Transverse colon (tissue), 4 donors: ENCODE results near the gene GLS. TPM values are rescaled to one million over a fixed set of nuclear protein-coding genes. Genes with fewer than 3 reads are reported as not detected.

Experiments
- DNase-seq: peaks from one replicate; pipeline ENCODE4 v3.0.0-alpha.2; 2019
- H3K27ac ChIP-seq, 4 donors: fragments of 200-600 bp; sonication (generic); 2 replicates each; pipeline ENCODE4 v1.5.1; 2016 to 2018; ENCODE audit warnings: inconsistent platforms in 4 of 4
- H3K27me3 ChIP-seq: fragments of 200-600 bp; sonication (generic); 2 replicates; pipeline ENCODE4 v1.5.1; 2017; ENCODE audit warnings: inconsistent platforms
- H3K36me3 ChIP-seq, 4 donors: fragments of 200-600 bp; sonication (generic); 2 replicates each; pipeline ENCODE4 v1.5.1; 2017 to 2019; ENCODE audit warnings: inconsistent platforms in 4 of 4
- H3K4me1 ChIP-seq, 4 donors: fragments of 200-600 bp; sonication (generic); 2 replicates each; pipeline ENCODE4 v1.5.1; 2017 to 2020; ENCODE audit warnings: inconsistent platforms in 4 of 4
- H3K4me3 ChIP-seq, 4 donors: fragments of 200-600 bp; sonication (generic); 1 replicate in 1 of 4; 2 replicates in 3 of 4; pipeline versions ENCODE4 v1.5.1 to v1.6.1; 2017 to 2019; ENCODE audit warnings: inconsistent platforms in 4 of 4
- H3K9me3 ChIP-seq, 2 donors: fragments of 200-600 bp; sonication (generic); 2 replicates each; pipeline ENCODE4 v1.5.1; 2017 to 2019; ENCODE audit warnings: inconsistent platforms in 2 of 2
- CTCF ChIP-seq, 5 experiments: fragments of 200-600 bp in 3 of 5; fragments of 450-650 bp in 2 of 5; sonication (generic) in 3 of 5; IDR thresholded peaks; 1 replicate in 2 of 5; 2 replicates in 3 of 5; pipeline ENCODE4 v1.5.1; 2016 to 2017; ENCODE audit warnings: antibody characterized with exemption in 5 of 5, inconsistent platforms in 3 of 5, mild to moderate bottlenecking in 2 of 5, moderate library complexity in 1 of 5
- EP300 ChIP-seq: sonication (generic); formaldehyde crosslinking; IDR thresholded peaks from one replicate; pipeline ENCODE4 v1.6.1; 2017; ENCODE audit warnings: antibody characterized with exemption, low read depth
- POLR2A ChIP-seq: fragments of 450-650 bp; IDR thresholded peaks from one replicate; pipeline ENCODE4 v1.6.1; 2016; ENCODE audit warnings: antibody characterized with exemption, mild to moderate bottlenecking, moderate library complexity
- POLR2AphosphoS5 ChIP-seq, 3 donors: sonication (generic); formaldehyde crosslinking; IDR thresholded peaks; one replicate each; pipeline ENCODE4 v1.6.1; 2016; ENCODE audit warnings: antibody characterized with exemption in 3 of 3
- WGBS, 2 donors: methylation state at CpG; one replicate each; pipeline ENCODE4 v1.1.5; 2018; ENCODE audit warnings: low coverage in 1 of 2; 5-methylcytosine and 5-hydroxymethylcytosine counted together
- in situ Hi-C, 4 donors: fragments of 200-750 bp; cut with MboI; loops; one replicate each; pipeline versions ENCODE4 v1.15.0 to v1.15.1; 2017; ENCODE audit warnings: low sequenced_read_pairs in 3 of 4, low pct_ligation_motif_present in 1 of 4, low pct_unique_long_range_greater_than_20kb in 1 of 4
- intact Hi-C: fragments of 100-400 bp; cut with DNase I; formaldehyde crosslinking; loops from one replicate; pipeline ENCODE4 v1.15.1; 2023; ENCODE audit warnings: low total_unique reads
- total RNA-seq, 4 donors: library from RNA; depleted of rRNA; stranded (reverse); fragments of >200 nt; gene quantifications; one replicate each; pipeline ENCODE4 v1.1.0, GENCODE V29; 2016

The GLS gene
- total RNA-seq, 4 donors from 2014 or later: 58.0 to 141 (median 68.7) TPM

- H3K36me3 ChIP-seq: peaks cover 0 to 26% (median 10%) of the 10 kb centered on the region in 4 donors
- no peaks in the 10 kb centered on the region for H3K9me3 ChIP-seq
- no peak overlapping the region for H3K4me3 ChIP-seq
- in situ Hi-C loops: no loop called here
- H3K27me3 ChIP-seq: no peaks in the 10 kb centered on the region
- no peak for DNase-seq
- peaks cover 0 to 4% (median 1%) of the 10 kb centered on the region in 4 donors for H3K4me1 ChIP-seq
- intact Hi-C loops: no loop called here
- H3K27ac ChIP-seq: no peak overlapping the region
- TF ChIP-seq POLR2A (no peak), CTCF (IDR thresholded peaks at IDR 0.05) (no peak), POLR2AphosphoS5 (IDR thresholded peaks at IDR 0.05) (no peak), EP300 (no peak)
Observed at GRCh38 chr2:190933361-190933760, 52.7 kb downstream of the GLS start.

GRCh38 chr2:190935054-190935453 lies 54.4 kb downstream of the GLS start:
- no peak overlapping the region for H3K27ac ChIP-seq
- TF ChIP-seq EP300 (no peak), POLR2AphosphoS5 (IDR thresholded peaks at IDR 0.05) (no peak), POLR2A (no peak)
- in situ Hi-C loops: no loop called here

GRCh38 chr2:190938771-190939335 lies 58.2 kb downstream of the GLS start:
- DNase-seq: no peak
- Histone ChIP-seq H3K4me1 (peaks cover 0 to 31% (median 7%) of the 10 kb centered on the region in 4 donors), H3K9me3 (no peaks in the 10 kb centered on the region), H3K36me3 (peaks cover 0 to 7% (median 0%) of the 10 kb centered on the region in 4 donors), H3K27ac (no peak overlapping the region), H3K4me3 (no peak overlapping the region), H3K27me3 (no peaks in the 10 kb centered on the region)
- in situ Hi-C loops (no loop called here), intact Hi-C loops (no loop called here)
- WGBS, 2 donors: 29 to 46% methylated on average over 1 of the region's 1 CpG
- TF ChIP-seq EP300 (no peak), POLR2A (no peak), POLR2AphosphoS5 (IDR thresholded peaks at IDR 0.05) (no peak), CTCF (IDR thresholded peaks at IDR 0.05) (no peak)

More at GRCh38 chr2:190935054-190935453, 54.4 kb downstream of the GLS start:
- intact Hi-C loops: no loop called here
- H3K27me3 ChIP-seq: no peaks in the 10 kb centered on the region
- H3K4me3 ChIP-seq: no peak overlapping the region
- peaks cover 0 to 17% (median 4%) of the 10 kb centered on the region in 4 donors for H3K36me3 ChIP-seq
- H3K4me1 ChIP-seq: peaks cover 0 to 21% (median 3%) of the 10 kb centered on the region in 4 donors
- no peaks in the 10 kb centered on the region for H3K9me3 ChIP-seq
- DNase-seq: no peak

GRCh38 chr2:190940454-190940853 lies 59.8 kb downstream of the GLS start:
- H3K27ac ChIP-seq: no peak overlapping the region
- peaks cover 0 to 31% (median 7%) of the 10 kb centered on the region in 4 donors for H3K4me1 ChIP-seq
- H3K36me3 ChIP-seq: no peaks in the 10 kb centered on the region
- intact Hi-C loops: no loop called here
- H3K27me3 ChIP-seq: no peaks in the 10 kb centered on the region
- no peaks in the 10 kb centered on the region for H3K9me3 ChIP-seq
- H3K4me3 ChIP-seq: no peak overlapping the region
- in situ Hi-C loops: no loop called here
- no peak for DNase-seq
- TF ChIP-seq EP300: no peak
- TF ChIP-seq POLR2AphosphoS5 (IDR thresholded peaks at IDR 0.05): no peak
- no peak for TF ChIP-seq CTCF (IDR thresholded peaks at IDR 0.05)
- TF ChIP-seq POLR2A: no peak
- 29 to 44% methylated on average over 1 of the region's 1 CpG for WGBS, 2 donors

- WGBS, 2 donors: 97 to 100% methylated on average over 2 of the region's 2 CpGs
- H3K9me3 ChIP-seq: no peaks in the 10 kb centered on the region
- TF ChIP-seq EP300 (no peak), POLR2A (no peak), POLR2AphosphoS5 (IDR thresholded peaks at IDR 0.05) (no peak), CTCF (IDR thresholded peaks at IDR 0.05) (no peak)
- in situ Hi-C loops: no loop called here
- no peak for DNase-seq
- H3K4me3 ChIP-seq: no peak overlapping the region
- no peaks in the 10 kb centered on the region for H3K36me3 ChIP-seq
- intact Hi-C loops: no loop called here
- H3K4me1 ChIP-seq: peaks cover 0 to 33% (median 7%) of the 10 kb centered on the region in 4 donors
- H3K27me3 ChIP-seq: no peaks in the 10 kb centered on the region
- H3K27ac ChIP-seq: no peak overlapping the region
Observed at GRCh38 chr2:190941571-190941970, 61.0 kb downstream of the GLS start.
